Measurements from ENCODE around the gene MED29. TPM values are rescaled to one million over a fixed set of nuclear protein-coding genes. Genes with fewer than 3 reads are reported as not detected.

MED29 gene
- total and polyA plus RNA-seq, 2 donors (not counting 1 experiment from before 2014, with no cell fraction given) = 33.0 to 47.5 TPM

DNA sequence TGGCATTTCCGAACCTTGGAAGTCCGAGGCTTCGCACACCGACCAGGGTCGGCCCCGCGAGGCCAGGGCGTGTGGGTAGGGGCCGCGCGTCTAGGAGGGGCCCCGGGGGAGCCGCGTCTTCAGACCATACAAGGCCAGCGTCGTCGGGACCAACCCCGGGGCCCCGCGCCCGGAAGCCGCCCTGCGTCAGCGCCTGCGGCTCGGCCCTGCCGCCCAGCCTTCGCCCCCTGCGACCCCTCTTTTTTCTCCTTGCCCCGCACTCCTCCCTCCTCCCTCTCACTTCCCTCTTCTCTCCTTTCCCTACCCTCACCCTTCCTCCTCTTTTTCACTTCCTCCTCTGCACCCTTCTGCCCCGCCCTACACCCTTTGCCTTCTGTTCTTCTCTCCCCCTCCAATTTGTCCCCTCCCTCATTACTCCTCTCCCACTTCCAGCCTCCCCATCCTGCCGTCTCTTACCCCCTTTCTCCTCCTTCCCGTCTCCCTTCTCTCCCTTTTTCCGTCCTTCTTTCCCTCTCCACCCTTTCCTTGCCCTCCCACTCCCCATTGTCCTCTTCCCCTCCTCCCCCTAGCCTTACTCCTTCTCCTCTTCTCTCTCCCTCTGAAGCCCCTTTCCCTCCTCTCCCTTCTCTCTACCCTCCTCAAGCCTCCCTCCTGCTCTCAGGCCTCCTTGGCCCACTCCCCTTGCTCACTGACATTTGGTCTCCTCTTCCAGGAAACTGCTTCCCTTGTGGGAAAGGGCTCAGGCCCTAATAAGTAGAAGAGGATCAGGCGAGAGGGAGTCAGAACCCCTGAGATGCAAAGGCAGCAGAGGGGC lies 19.0 kb downstream of the MED29 start:
- intact Hi-C loops (cut with micrococcal nuclease) = loop anchor here (1.0 to 5.0 kb wide), 3 partner anchors 9 to 1367 kb away; partner anchors contain the start of genes EIF3K, MAP4K1, MIA and RAB4B
- H3K9ac ChIP-seq (ENCODE audit: low read length) = peak overlapping the region; percentile 99
- H3K9me3 ChIP-seq (ENCODE audit: control extremely low read depth in 1 of 3, control insufficient read depth in 2 of 3, insufficient read depth in 1 of 3, low read length in 2 of 3) = peaks cover 0 to 2% (median 0%) of the 10 kb centered on the region in 3 donors

More for the DNA sequence above, 19.0 kb downstream of the MED29 start:
- H3K4me3 ChIP-seq (ENCODE audit: control extremely low read depth in 1 of 5, extremely low read depth in 1 of 5, insufficient read depth in 1 of 5, low read depth in 2 of 5, low read length in 4 of 5) = peak overlapping the region; percentile 38 to 99 (median 95)
- H3K4me1 ChIP-seq (ENCODE audit: control insufficient read depth in 2 of 2, insufficient read depth in 2 of 2, low read length in 2 of 2) = peaks cover 31 to 51% of the 10 kb centered on the region in 2 donors
- Mint-ChIP-seq H3K4me3 (peak overlapping the region; percentile 94), H3K9me3 (ENCODE audit: insufficient read depth) (no peaks in the 10 kb centered on the region), H3K4me1 (peaks cover 59% of the 10 kb centered on the region), H3K27me3 (no peaks in the 10 kb centered on the region), H3K27ac (peak overlapping the region; percentile 99)
- H4K20me1 ChIP-seq (ENCODE audit: control insufficient read depth, insufficient read depth, low read length, poor library complexity, severe bottlenecking) = peaks cover 28% of the 10 kb centered on the region
- H3K36me3 ChIP-seq (replicated peaks in 1 of 2; ENCODE audit: control extremely low read depth in 1 of 2, control insufficient read depth in 1 of 2, extremely low read depth in 1 of 2, insufficient read depth in 2 of 2, low read length in 1 of 2) = peaks cover 0 to 24% of the 10 kb centered on the region in 2 experiments
- 2% methylated on average over 35 of the region's 35 CpGs for WGBS (ENCODE audit: insufficient coverage)
- peaks cover 45% of the 10 kb centered on the region for H3K79me2 ChIP-seq (ENCODE audit: control insufficient read depth, insufficient read depth, low read length)
- DNase-seq (peak; percentile 94), ATAC-seq (ENCODE audit: low read depth) (peak; percentile 28)
- peak overlapping the region; percentile 100 for H3K4me2 ChIP-seq (replicated peaks; ENCODE audit: low read depth, low read length, poor library complexity, severe bottlenecking)
- H2AFZ ChIP-seq (ENCODE audit: insufficient read depth, low read depth, low read length, poor library complexity, severe bottlenecking) = no peak overlapping the region
- H3K27ac ChIP-seq (ENCODE audit: low read length in 2 of 2) = peak overlapping the region; percentile 100
- TF ChIP-seq CTCF (IDR thresholded peaks at IDR 0.05) (no peak), EZH2 (IDR thresholded peaks at IDR 0.05; ENCODE audit: borderline replicate concordance, insufficient read depth, low read depth, low read length, poor library complexity, severe bottlenecking) (no peak)
- CTCF ChIA-PET = interaction anchor here (2.3 to 2.9 kb wide), 3 partner anchors 11 to 19 kb away, joined by 12 to 260 read pairs (median 42); partner anchors contain the start of genes MED29 and PAF1
- POLR2A ChIA-PET = interaction anchor here (0.8 to 4.5 kb wide), 5 partner anchors 8 to 22 kb away, joined by 3 to 74 read pairs (median 54); partner anchors contain the start of genes MED29 and PAF1
- H3K27me3 ChIP-seq (replicated peaks in 1 of 4; ENCODE audit: control extremely low read depth in 1 of 4, control insufficient read depth in 3 of 4, insufficient read depth in 4 of 4, low read length in 3 of 4) = no peaks in the 10 kb centered on the region

All from B cell (primary cell).